Heart left ventricle (tissue), 16 donors: ENCODE results near the gene FBXW12. TPM values are rescaled to one million over a fixed set of nuclear protein-coding genes. Genes with fewer than 3 reads are reported as not detected.

Experiments used
- ATAC-seq, 4 donors: fragments of 200-7000 bp; cut with Tn5 transposase; one replicate each; pipeline ENCODE4 v1.9.1; 2020 to 2022; ENCODE audit warnings: moderate library complexity in 4 of 4, mild to moderate bottlenecking in 3 of 4, moderate number of reproducible peaks in 1 of 4
- DNase-seq, 5 donors: peaks; one replicate each; pipeline ENCODE4 v3.0.0-alpha.2; 2020
- H3K27ac ChIP-seq, 12 donors: fragments of 200-600 bp; sonication (generic) in 4 of 12; one replicate each; pipeline versions ENCODE4 v1.5.0 to v1.8.0; 2016 to 2022; ENCODE audit warnings: mild to moderate bottlenecking in 2 of 12
- H3K27me3 ChIP-seq, 9 donors: fragments of 200-600 bp; sonication (generic) in 2 of 9; one replicate each; pipeline versions ENCODE4 v1.5.1 to v1.8.0; 2016 to 2022; ENCODE audit warnings: mild to moderate bottlenecking in 3 of 9
- H3K36me3 ChIP-seq, 9 donors: fragments of 200-600 bp; sonication (generic) in 2 of 9; one replicate each; pipeline versions ENCODE4 v1.5.0 to v1.8.0; 2018 to 2022; ENCODE audit warnings: mild to moderate bottlenecking in 2 of 9
- H3K4me1 ChIP-seq, 12 donors: fragments of 200-600 bp; sonication (generic) in 4 of 12; one replicate each; pipeline versions ENCODE4 v1.5.0 to v1.8.0; 2016 to 2022; ENCODE audit warnings: mild to moderate bottlenecking in 3 of 12
- H3K4me3 ChIP-seq, 12 donors: fragments of 200-600 bp; sonication (generic) in 4 of 12; one replicate each; pipeline versions ENCODE4 v1.5.0 to v1.8.0; 2017 to 2022; ENCODE audit warnings: mild to moderate bottlenecking in 9 of 12, moderate library complexity in 4 of 12
- H3K9me3 ChIP-seq, 12 donors: fragments of 200-600 bp; sonication (generic) in 4 of 12; one replicate each; pipeline versions ENCODE4 v1.5.0 to v1.8.0; 2016 to 2022; ENCODE audit warnings: mild to moderate bottlenecking in 1 of 12
- POLR2A ChIP-seq, 2 donors: fragments of 450-650 bp; IDR thresholded peaks; one replicate each; pipeline ENCODE4 v1.6.1; 2017; ENCODE audit warnings: antibody characterized with exemption in 2 of 2, mild to moderate bottlenecking in 2 of 2, moderate library complexity in 2 of 2
- WGBS, 4 donors: extraction: QIAGEN DNeasy Blood & Tissue Kit in 2 of 4; methylation state at CpG; one replicate each; pipeline versions ENCODE4 v1.1.5 to v1.1.7; 2013 to 2018; 5-methylcytosine and 5-hydroxymethylcytosine counted together
- intact Hi-C, 10 donors: fragments of 100-400 bp; cut with DNase I; formaldehyde crosslinking; loops; one replicate each; pipeline versions ENCODE4 v1.11.1 to v1.14.2; 2022
- polyA plus RNA-seq, 2 donors: library from polyadenylated mRNA; stranded (reverse); fragments of 200-250 nt; gene quantifications; one replicate each; pipeline ENCODE4 v1.2.3, GENCODE V29; 2013
- total RNA-seq, 9 donors: library from RNA; depleted of rRNA in 2 of 9; stranded (reverse); fragments of >200 nt in 2 of 9; fragmentation: NEBNext Ultra II Directional in 3 of 9; extraction: Animal tissue kit (Norgen Biotek cat#: 25700) in 3 of 9; gene quantifications; one replicate each; pipeline versions ENCODE4 v1.1.0 to v1.2.4, GENCODE V29; 2016 to 2023
- TF ChIP-seq, protein P1 (sequence below), 12 donors: fragments of 200-600 bp; sonication (generic) in 4 of 12; IDR thresholded peaks; one replicate each; pipeline versions ENCODE4 v1.5.0 to v1.8.0; 2018 to 2022; ENCODE audit warnings: antibody characterized with exemption in 12 of 12, mild to moderate bottlenecking in 5 of 12
- donor health status: ischemic (EF 13 %, LVEDD 7.1; RV severe dilation, severe dysfunction).
- donor health status: healthy with polysubstance abuse.
- donor health status: DM: no; HTN: yes; CAD: no.
- donor health status: DM: no; HTN: no; CAD: no.
- donor health status: ischemic (EF 25% LVEDD 6.9; RV normal size, moderate dysfunction).
- donor health status: ischemic (EF 25% LVEDD 5.7; RV mildly dilated, moderate dysfunction).
- donor health status: healthy.
- donor health status: DM: yes; HTN: yes; CAD: no.
- donor health status: ischemic (EF 35%, LVEDD 5.7; RV mildly dilated, moderate dysfunction).
- donor health status: nonischemic (EF 11% LVEDD 7.7; RV severe dilation, severe dysfunction).
- donor health status: DM: yes; HTN: yes; CAD: no.
- donor health status: PGD.
- donor health status: ischemic (EF 29% LVEDD 5.4; RV normal size, mild dysfunction).
- donor health status: nonischemic (EF 23%, LVEDD 6.1; RV moderate dilation, normal function).

Gene FBXW12
- total and polyA plus RNA-seq, 11 donors: not detected

DNA sequence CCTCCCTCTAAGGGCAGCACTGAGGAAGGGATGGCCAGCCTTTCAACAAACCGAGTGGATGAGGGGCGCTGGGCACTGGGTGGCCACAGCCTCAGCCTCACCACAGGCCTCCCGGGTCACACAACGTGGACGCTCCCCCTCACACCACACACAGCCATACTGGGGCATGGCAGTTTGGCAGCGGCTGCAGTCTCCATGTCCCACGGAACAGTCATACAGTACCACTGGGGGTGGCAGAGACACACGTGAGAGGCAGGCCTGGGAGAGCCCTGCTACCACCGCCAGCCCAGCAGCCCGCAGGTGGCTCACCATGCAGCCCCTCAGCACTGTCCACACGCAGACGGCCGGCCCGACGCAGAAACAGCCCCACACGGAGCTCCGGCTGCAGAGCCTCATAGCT lies 46.1 kb downstream of the FBXW12 start:
- DNase-seq (peak in 2 of 5 donors; percentile 4 to 35), ATAC-seq (no peak)
- no peak overlapping the region for H3K27ac ChIP-seq
- 93% methylated on average over 16 to 17 of the region's 17 CpGs for WGBS, 4 donors
- no peaks in the 10 kb centered on the region for H3K27me3 ChIP-seq
- H3K9me3 ChIP-seq: no peaks in the 10 kb centered on the region
- intact Hi-C loops: no loop called here
- no peak overlapping the region for H3K4me3 ChIP-seq
- TF ChIP-seq POLR2A (IDR thresholded peaks at IDR 0.05): no peak
- TF ChIP-seq, protein P1, sequence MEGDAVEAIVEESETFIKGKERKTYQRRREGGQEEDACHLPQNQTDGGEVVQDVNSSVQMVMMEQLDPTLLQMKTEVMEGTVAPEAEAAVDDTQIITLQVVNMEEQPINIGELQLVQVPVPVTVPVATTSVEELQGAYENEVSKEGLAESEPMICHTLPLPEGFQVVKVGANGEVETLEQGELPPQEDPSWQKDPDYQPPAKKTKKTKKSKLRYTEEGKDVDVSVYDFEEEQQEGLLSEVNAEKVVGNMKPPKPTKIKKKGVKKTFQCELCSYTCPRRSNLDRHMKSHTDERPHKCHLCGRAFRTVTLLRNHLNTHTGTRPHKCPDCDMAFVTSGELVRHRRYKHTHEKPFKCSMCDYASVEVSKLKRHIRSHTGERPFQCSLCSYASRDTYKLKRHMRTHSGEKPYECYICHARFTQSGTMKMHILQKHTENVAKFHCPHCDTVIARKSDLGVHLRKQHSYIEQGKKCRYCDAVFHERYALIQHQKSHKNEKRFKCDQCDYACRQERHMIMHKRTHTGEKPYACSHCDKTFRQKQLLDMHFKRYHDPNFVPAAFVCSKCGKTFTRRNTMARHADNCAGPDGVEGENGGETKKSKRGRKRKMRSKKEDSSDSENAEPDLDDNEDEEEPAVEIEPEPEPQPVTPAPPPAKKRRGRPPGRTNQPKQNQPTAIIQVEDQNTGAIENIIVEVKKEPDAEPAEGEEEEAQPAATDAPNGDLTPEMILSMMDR (IDR thresholded peaks at IDR 0.05): no peak
- H3K4me1 ChIP-seq: peaks cover 0 to 19% (median 0%) of the 10 kb centered on the region in 12 donors
- H3K36me3 ChIP-seq: peaks cover 0 to 66% (median 36%) of the 10 kb centered on the region in 9 donors

GRCh38 chr3:48418651-48419050 lies 46.6 kb downstream of the FBXW12 start:
- Histone ChIP-seq H3K4me1 (peaks cover 0 to 25% (median 0%) of the 10 kb centered on the region in 12 donors), H3K36me3 (peaks cover 0 to 62% (median 32%) of the 10 kb centered on the region in 9 donors)
- WGBS, 4 donors: 61 to 93% (median 88%) methylated on average over 5 to 9 of the region's 9 CpGs

DNA sequence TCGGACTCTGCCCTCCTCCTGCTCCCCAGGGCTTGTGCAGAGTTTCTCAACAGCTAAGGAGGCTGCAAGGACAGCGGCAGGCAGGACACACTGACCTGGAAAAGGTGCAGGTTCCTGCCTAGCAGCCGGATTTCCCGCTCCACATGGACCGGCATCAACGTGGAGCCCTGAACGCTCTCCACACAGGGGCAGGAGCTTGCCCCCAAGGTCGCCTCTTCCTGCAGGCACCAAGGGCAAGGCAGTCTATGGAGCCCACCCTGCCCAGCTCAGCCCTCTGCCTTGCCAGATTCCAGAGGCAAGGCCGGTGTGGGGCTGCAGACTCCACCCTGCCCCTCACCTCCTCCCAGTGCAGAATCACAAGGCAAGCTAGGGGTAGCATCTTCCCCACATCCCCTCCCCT lies 47.1 kb downstream of the FBXW12 start:
- intact Hi-C loops: no loop called here
- Histone ChIP-seq H3K4me1 (peaks cover 0 to 30% (median 0%) of the 10 kb centered on the region in 12 donors), H3K27ac (no peak overlapping the region), H3K9me3 (no peaks in the 10 kb centered on the region), H3K27me3 (no peaks in the 10 kb centered on the region), H3K36me3 (peaks cover 0 to 57% (median 29%) of the 10 kb centered on the region in 9 donors), H3K4me3 (no peak overlapping the region)
- 90 to 94% (median 91%) methylated on average over 7 to 9 of the region's 9 CpGs for WGBS, 4 donors
- DNase-seq: peak in 1 of 5 donors; percentile 17
- no peak for ATAC-seq
- TF ChIP-seq POLR2A (IDR thresholded peaks at IDR 0.05): no peak
- TF ChIP-seq, protein P1 (IDR thresholded peaks at IDR 0.05): no peak

More at GRCh38 chr3:48418651-48419050, 46.6 kb downstream of the FBXW12 start:
- TF ChIP-seq, protein P1 (IDR thresholded peaks at IDR 0.05): no peak
- TF ChIP-seq POLR2A (IDR thresholded peaks at IDR 0.05): no peak
- intact Hi-C loops: no loop called here
- peak in 2 of 5 donors; percentile 7 to 46 for DNase-seq
- H3K27ac ChIP-seq: no peak overlapping the region
- no peaks in the 10 kb centered on the region for H3K27me3 ChIP-seq
- no peaks in the 10 kb centered on the region for H3K9me3 ChIP-seq
- H3K4me3 ChIP-seq: no peak overlapping the region
- no peak for ATAC-seq

GRCh38 chr3:48419597-48419996 lies 47.6 kb downstream of the FBXW12 start:
- peaks cover 0 to 34% (median 2%) of the 10 kb centered on the region in 12 donors for H3K4me1 ChIP-seq
- DNase-seq (peak in 1 of 5 donors; percentile 41), ATAC-seq (no peak)
- no peak overlapping the region for H3K4me3 ChIP-seq
- H3K36me3 ChIP-seq: peaks cover 0 to 53% (median 25%) of the 10 kb centered on the region in 9 donors
- H3K27ac ChIP-seq: no peak overlapping the region
- H3K27me3 ChIP-seq: no peaks in the 10 kb centered on the region
- WGBS, 4 donors: 90 to 92% (median 91%) methylated on average over 17 of the region's 17 CpGs
- no peaks in the 10 kb centered on the region for H3K9me3 ChIP-seq
- intact Hi-C loops: no loop called here
- TF ChIP-seq, protein P1 (IDR thresholded peaks at IDR 0.05): no peak
- TF ChIP-seq POLR2A (IDR thresholded peaks at IDR 0.05): no peak
